ENCODE data around the gene EPHA10.

EPHA10 gene

GRCh38 chr1:37811027-37811655 is 46.2 kb upstream of the EPHA10 start:
- peaks cover 6 to 58% of the 10 kb centered on the region in 2 experiments; a peak in 2 of 3 replicates for H3K36me3 ChIP-seq (ENCODE audit: control insufficient read depth in 2 of 2, insufficient read depth in 1 of 2, low read length in 2 of 2)
- CTCF ChIA-PET = interaction anchor here (0.8 to 2.0 kb wide), 5 partner anchors 9 to 48 kb away, joined by 3 to 10 read pairs (median 5); partner anchors contain the start of gene MTF1
- no peak overlapping the region for H3K4me3 ChIP-seq (ENCODE audit: low read depth, low read length)
- POLR2A ChIA-PET = no interaction called here
- H3K9me3 ChIP-seq (ENCODE audit: control insufficient read depth, insufficient read depth, low read depth, low read length) = no peaks in the 10 kb centered on the region
- no peak overlapping the region for H3K27ac ChIP-seq (ENCODE audit: extremely low read depth, low read depth, low read length)
- peaks cover 3% of the 10 kb centered on the region; the same call in 1 of the 2 replicates for H3K4me1 ChIP-seq (ENCODE audit: control insufficient read depth, insufficient read depth, low read length)
- TF ChIP-seq TCF7L2 (IDR thresholded peaks at IDR 0.05; ENCODE audit: borderline replicate concordance, low read depth, low read length) = no peak
- TF ChIP-seq ZBTB7A (tag by site-specific recombination; IDR thresholded peaks at IDR 0.05; ENCODE audit: low read depth) = no peak
- TF ChIP-seq ZNF837 (tag by site-specific recombination; IDR thresholded peaks at IDR 0.05) = no peak
- no peak for TF ChIP-seq YY1 (tag by site-specific recombination; IDR thresholded peaks at IDR 0.05)
- no peak for TF ChIP-seq ZNF791 (tag by site-specific recombination; IDR thresholded peaks at IDR 0.05)
- TF ChIP-seq SALL2 (tag by site-specific recombination; IDR thresholded peaks at IDR 0.05; ENCODE audit: borderline replicate concordance) = no peak
- no peak for TF ChIP-seq ZNF658 (tag by site-specific recombination; IDR thresholded peaks at IDR 0.05)
- no peak for TF ChIP-seq ZNF544 (tag by site-specific recombination; IDR thresholded peaks at IDR 0.05)
- TF ChIP-seq ZNF555 (tag by site-specific recombination; conservative IDR thresholded peaks at IDR 0.05) = no peak
- peak; percentile 67 for TF ChIP-seq CTCF (tag by site-specific recombination; IDR thresholded peaks at IDR 0.05)
- TF ChIP-seq SP3 (tag by site-specific recombination; IDR thresholded peaks at IDR 0.05) = no peak
- TF ChIP-seq ZNF433 (tag by site-specific recombination; IDR thresholded peaks at IDR 0.05; ENCODE audit: low read depth) = no peak
- TF ChIP-seq ZNF701 (tag by site-specific recombination; IDR thresholded peaks at IDR 0.05) = no peak
- TF ChIP-seq ZNF175 (tag by site-specific recombination; IDR thresholded peaks at IDR 0.05) = no peak
- TF ChIP-seq ZNF610 (tag by site-specific recombination; IDR thresholded peaks at IDR 0.05; ENCODE audit: borderline replicate concordance) = peak; percentile 69; the same call in 1 of the 2 replicates
- TF ChIP-seq ZNF214 (tag by site-specific recombination; IDR thresholded peaks at IDR 0.05; ENCODE audit: borderline replicate concordance) = no peak
- TF ChIP-seq ZNF19 (tag by site-specific recombination; IDR thresholded peaks at IDR 0.05; ENCODE audit: low read depth) = no peak
- peak; percentile 12; the same call in 1 of the 2 replicates for TF ChIP-seq KLF10 (tag by site-specific recombination; IDR thresholded peaks at IDR 0.05)
- no peak for TF ChIP-seq ZNF513 (tag by site-specific recombination; IDR thresholded peaks at IDR 0.05)
- no peak for TF ChIP-seq ZNF624 (tag by site-specific recombination; IDR thresholded peaks at IDR 0.05)
- no peak for TF ChIP-seq FEZF1 (tag by site-specific recombination; IDR thresholded peaks at IDR 0.05)
- no peak for TF ChIP-seq ZNF121 (tag by site-specific recombination; IDR thresholded peaks at IDR 0.05)
- TF ChIP-seq PRDM4 (tag by site-specific recombination; IDR thresholded peaks at IDR 0.05) = no peak
- no peak for TF ChIP-seq SP2 (tag by site-specific recombination; IDR thresholded peaks at IDR 0.05)
- no peak for TF ChIP-seq KLF8 (tag by site-specific recombination; IDR thresholded peaks at IDR 0.05)
- TF ChIP-seq ZFHX2 (tag by site-specific recombination; conservative IDR thresholded peaks at IDR 0.05) = no peak
- no peak for TF ChIP-seq ZNF529 (tag by site-specific recombination; IDR thresholded peaks at IDR 0.05; ENCODE audit: insufficient replicate concordance)
- peak; percentile 82 for TF ChIP-seq TRIM28 (IDR thresholded peaks at IDR 0.05; ENCODE audit: borderline replicate concordance, low read length)
- no peak for TF ChIP-seq ZNF155 (tag by site-specific recombination; IDR thresholded peaks at IDR 0.05)
- no peak for TF ChIP-seq IKZF3 (tag by site-specific recombination; IDR thresholded peaks at IDR 0.05)
- no peak for TF ChIP-seq ZNF24 (tag by site-specific recombination; IDR thresholded peaks at IDR 0.05)
- TF ChIP-seq ZNF2 (tag by site-specific recombination; IDR thresholded peaks at IDR 0.05) = no peak
- no peak for TF ChIP-seq ZNF792 (tag by site-specific recombination; IDR thresholded peaks at IDR 0.05)
- no peak for TF ChIP-seq ZNF16 (tag by site-specific recombination; IDR thresholded peaks at IDR 0.05; ENCODE audit: low read depth)
- no peak for TF ChIP-seq ZNF394 (tag by site-specific recombination; IDR thresholded peaks at IDR 0.05; ENCODE audit: borderline replicate concordance)
- no peak for TF ChIP-seq ZNF416 (tag by site-specific recombination; IDR thresholded peaks at IDR 0.05)
